ENCODE measurements around the gene PPP4R2.
"Not testable (repeated sequence)": the region's sequence is repeated elsewhere in the genome, so short reads cannot be mapped to it uniquely, and the experiment has no call there.

The PPP4R2 gene

DNA sequence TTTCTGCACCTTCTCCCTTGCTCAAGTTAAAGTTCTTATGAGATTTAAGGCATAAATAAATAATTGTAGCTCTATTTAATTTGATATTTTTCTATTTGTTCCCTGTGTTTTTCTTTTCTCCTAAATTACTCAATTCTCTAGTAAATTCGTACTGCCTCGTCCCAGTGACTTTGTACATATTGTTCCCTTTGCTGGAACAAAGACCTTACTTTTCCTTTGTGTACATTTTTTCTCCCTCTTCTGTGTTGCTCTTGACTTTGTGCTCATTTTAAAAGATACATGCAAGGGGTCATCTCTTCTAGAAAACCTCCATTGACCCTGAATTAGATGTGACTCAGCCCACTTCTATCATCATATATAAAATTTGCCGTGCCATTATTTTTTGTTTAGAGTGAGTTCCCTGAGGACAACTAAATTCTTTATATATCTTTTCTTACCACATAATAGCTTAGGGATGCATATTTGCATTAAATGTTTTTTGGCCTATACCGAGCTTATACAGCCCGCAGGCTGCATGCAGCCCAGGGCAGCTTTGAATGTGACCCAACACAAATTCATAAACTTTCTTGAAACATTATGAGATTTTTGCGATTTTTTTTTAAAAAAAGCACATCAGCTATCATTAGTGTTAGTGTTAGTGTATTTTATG lies 29.6 kb downstream of the PPP4R2 start:
- DNase-seq (ENCODE audit: low read depth, low spot score) = no peak

DNA sequence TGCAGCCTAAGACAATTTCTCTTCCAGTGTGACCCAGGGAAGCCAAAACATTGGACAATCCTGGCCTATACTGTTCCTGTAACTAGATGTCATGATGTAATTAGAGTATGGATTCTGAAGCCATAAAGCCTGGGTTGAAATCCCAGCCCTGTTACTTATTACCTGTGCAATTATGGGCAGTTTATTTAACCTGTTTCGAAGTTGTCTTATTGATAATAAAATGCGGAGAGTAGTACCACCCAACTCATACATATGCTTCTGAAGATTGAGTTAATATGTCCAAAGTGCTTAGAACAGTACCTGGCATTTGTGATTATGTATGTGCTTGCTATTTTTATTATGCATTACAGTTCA lies 30.1 kb downstream of the PPP4R2 start:
- no peak for DNase-seq (ENCODE audit: low read depth, low spot score)

- DNase-seq (ENCODE audit: low read depth, low spot score) = no peak
Observed at GRCh38 chr3:73028803-73029202, 32.2 kb downstream of the PPP4R2 start.

DNA sequence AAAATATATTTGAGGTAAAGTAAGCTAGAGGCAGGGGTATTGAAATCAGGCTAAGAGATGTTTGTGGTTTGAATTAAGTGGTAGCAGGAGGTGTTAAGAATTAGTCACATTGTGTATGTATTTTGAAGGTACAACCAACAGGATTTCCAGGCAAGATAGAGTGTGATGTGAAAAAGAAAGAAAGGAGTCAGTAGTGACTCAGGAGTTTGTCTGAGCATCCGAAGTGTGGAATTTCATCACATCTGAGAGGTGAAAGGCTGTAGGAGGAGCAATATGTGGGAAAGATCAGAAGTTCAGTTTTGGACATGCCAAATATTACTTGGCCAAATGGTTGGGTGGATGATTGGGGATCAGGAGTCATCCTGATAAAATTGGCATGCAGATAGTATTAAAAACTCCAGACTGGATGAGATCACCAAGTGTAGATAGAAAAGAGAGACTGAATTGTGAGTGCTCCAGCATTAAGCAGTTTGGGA lies 32.7 kb downstream of the PPP4R2 start:
- no peak for DNase-seq (ENCODE audit: low read depth, low spot score)

GRCh38 chr3:73030073-73030597 lies 33.5 kb downstream of the PPP4R2 start:
- DNase-seq (ENCODE audit: low read depth, low spot score) = no peak

DNA sequence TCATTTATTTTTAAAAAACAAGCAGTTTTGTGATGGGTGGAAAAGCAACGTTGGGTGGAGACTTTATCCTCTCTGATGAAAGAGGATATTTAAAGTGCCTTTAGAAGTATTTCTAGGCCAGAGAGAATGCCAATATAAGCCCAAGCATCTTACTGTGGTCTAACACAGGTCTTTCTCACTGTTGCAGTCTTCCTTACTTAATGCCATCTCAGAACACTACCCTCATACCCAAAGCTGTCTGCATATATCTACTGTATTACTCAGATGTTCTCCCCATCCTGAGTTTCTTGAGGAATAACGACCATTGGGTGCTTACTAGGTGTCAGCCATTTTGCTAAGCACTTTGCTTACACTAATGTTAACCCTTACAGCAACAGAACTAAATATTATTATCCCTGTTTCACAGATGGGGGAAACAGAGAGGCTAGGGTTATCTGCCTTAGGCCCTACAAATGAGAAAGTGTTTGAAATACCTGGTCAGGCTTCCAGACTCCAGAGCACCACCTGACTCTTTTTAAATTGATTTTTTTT lies 35.0 kb downstream of the PPP4R2 start:
- no peak for DNase-seq (ENCODE audit: low read depth, low spot score)

GRCh38 chr3:73036694-73037591 lies 40.3 kb downstream of the PPP4R2 start:
- peak; percentile 26 for DNase-seq (ENCODE audit: low read depth, low spot score)

DNA sequence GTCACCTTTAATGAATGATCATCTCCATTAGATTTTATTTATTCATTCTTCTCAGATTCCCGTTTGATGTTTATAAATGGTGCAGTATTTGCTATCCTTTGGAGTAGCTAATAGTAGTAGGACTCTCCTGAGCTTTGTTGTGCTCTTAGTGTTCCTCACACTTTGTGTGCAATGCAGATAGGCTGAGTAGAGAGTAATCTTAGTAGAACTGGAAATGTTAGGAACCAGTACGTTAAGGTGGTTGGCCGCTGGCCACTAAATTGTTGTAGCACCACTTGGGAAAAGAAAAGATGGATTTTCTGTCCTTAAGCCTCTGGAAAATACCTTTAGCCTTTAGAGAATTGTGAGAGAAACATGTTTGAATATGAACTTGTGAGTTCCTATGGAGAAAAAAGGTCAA lies 44.9 kb downstream of the PPP4R2 start:
- DNase-seq (ENCODE audit: low read depth, low spot score) = no peak

- no peak for DNase-seq (ENCODE audit: low read depth, low spot score)
Observed at GRCh38 chr3:73043414-73043813, 46.8 kb downstream of the PPP4R2 start.

GRCh38 chr3:73045391-73045790 lies 48.8 kb downstream of the PPP4R2 start:
- no peak for DNase-seq (ENCODE audit: low read depth, low spot score)

DNA sequence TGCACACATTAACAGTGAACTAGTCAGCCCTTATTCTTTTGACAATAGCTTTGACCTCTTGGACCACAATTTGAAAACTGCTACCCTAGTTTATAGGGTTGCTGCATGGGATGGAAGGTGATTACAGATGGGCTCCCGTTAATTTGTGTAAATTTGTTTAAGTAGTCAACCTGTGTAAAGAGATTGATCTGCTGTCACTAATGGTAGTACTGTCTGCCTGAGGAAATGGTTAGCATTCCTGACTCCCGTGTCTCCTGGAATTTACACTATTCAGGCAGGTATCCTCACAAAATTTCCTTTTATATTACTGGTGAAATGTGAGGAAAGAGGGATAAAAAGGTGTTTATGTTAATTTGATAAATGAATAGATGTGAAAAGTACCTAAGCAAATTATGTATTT lies 49.6 kb downstream of the PPP4R2 start:
- no peak for DNase-seq (ENCODE audit: low read depth, low spot score)

GRCh38 chr3:73049319-73049718 lies 52.7 kb downstream of the PPP4R2 start:
- no peak for DNase-seq (ENCODE audit: low read depth, low spot score)

DNA sequence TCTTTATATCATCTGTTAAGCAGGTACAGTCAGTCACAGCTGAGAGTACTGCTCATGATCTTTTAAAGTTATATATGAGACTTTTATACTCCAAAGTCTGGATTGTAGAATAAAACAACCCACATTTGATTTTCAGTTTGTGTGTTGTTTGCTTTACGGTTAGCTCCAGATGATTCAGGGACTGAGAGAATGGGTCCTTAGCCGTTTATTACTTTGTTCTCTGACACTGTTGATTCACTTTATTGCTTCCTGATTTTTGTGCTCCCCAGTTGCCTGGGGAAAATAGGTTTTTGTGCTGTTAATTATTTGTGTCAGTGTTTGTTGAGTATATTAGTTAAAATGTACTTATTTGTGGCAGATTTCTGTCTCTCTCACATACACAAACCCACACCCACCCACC lies 56.2 kb downstream of the PPP4R2 start:
- no peak for DNase-seq (ENCODE audit: low read depth, low spot score)

DNA sequence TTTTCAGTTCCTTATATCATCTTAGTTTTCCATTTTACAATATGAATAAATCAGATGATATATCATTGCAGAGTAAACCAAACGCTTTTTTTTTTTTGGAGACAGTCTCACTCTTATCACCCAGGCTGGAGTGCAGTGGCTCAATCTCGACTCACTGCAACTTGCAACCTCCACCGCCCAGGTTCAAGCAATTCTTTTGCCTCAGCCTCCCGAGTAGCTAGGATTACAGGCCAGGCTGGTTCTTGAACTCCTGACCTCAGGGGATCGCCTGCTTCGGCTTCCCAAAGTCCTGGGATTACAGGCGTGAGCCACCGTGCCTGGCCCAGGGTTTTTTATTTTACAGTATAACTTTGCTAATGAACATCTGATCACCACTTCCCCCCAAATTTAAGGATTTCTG lies 59.0 kb downstream of the PPP4R2 start:
- no peak for DNase-seq (ENCODE audit: low read depth, low spot score)

DNA sequence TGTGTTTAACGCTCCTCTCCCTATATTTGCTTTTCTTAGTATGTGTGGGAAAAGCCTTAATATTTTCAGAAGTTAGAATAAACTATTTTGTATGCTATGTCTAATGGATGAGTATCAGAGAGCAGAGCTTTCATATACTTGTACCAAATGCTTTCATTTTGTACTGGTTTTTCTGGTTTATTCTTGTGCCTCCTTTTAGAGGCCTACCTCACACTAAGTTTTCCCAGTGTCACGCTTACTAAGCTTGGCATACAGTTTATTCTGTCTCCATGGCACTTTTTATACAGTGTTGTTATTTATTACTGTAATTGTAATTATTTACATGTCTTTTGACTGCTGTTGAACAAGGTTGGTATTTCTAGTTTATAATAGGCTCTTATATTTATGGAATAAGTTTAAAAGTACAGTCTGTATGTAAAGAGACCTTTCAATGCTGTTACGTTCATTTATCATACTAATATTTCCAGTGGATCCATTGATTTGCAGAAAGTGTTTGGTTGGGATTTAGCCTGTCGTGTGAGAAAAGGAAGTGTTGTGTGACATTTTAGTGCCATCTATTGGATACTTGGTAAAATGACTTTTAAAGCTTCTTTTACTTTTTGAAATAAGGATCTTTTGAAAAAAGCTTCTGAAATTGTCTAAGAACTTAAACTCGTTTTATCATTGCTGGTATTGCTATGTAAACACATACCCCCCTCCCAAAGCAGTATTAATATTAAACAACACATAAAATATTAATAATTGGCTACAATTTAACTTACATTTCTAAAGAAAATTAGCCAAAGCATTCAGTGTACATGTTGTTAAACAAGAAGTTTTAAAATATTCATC lies 59.6 kb downstream of the PPP4R2 start:
- peak; percentile 33 for DNase-seq (ENCODE audit: low read depth, low spot score)

DNA sequence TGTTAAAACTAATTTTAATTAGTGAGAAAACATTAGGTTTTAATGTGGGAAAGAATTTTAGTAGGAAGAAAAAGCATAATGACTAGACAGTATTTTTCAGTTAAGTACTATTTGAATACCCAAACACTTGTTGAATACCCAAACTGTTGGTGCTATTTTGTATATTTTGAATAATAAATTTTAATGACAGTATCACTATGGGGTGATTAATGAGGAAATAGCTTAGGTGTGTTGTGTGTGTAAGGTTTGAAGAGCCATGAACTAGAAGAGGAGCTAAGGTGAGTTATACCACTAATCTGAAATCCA lies 60.2 kb downstream of the PPP4R2 start:
- DNase-seq (ENCODE audit: low read depth, low spot score) = no peak

DNA sequence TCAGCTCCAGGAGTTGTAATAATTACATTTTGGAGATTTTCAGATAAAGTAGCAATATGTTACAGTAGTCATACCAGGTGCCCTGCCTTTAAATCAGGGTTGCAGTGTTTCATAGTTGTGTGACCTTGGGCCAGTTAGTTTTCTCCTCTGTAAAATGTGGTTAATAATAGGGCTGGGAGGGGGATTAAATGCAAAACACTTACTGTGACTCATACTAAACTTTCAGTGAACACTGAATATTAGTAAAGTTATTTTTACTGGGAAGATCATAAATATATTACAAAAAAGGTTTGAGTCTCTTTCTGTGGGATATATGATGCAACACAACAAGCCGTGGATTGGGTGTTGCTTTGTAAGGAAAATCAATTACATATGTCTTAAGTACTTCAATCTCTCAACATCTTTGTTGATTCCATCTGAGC lies 63.7 kb downstream of the PPP4R2 start:
- DNase-seq (ENCODE audit: low read depth, low spot score) = no peak

DNA sequence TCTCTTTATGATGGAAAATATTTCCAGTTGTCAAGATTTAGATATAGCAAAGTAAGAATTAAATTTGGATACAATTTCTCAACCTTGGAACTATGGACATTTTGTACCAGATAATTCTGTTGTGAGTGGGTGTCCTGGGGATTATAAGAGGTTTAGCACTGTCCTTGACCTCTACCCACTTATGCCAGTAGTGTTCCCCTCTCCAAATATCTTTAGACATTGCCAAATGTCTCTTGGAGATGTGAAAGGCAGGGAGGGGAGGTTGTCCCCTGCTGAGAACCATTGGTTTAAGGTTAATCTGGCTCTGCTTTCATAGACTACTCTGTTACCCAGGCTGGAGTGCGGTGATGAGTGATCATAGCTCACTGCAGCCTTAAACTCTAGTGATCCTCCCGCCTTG lies 64.8 kb downstream of the PPP4R2 start, which contains the start of gene EBLN2:
Gene EBLN2, plus strand, starts transcription at position 244 of the 400 bp plus-strand sequence. CDS start 423 bp downstream, outside the sequence.
- no peak for DNase-seq (ENCODE audit: low read depth, low spot score)

DNA sequence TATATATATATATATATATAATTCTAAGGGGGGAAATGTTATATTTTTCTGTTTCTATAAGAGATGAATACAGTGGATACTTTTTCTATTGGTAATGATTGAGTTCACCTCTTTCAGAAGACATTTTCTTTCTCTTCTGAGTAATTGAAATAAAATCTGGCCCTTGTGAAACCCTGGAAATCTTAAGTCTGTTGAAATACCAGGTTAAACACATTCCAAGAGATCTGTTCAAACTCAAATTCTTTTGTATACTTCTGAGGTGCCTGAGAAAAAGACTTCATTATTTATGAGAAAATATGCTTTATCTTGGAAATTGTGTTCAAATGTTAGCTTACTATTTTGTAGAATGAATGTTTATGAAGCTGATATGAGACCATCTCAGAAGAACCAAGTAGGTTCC lies 69.6 kb downstream of the PPP4R2 start:
- DNase-seq (ENCODE audit: low read depth, low spot score) = not testable (repeated sequence)

DNA sequence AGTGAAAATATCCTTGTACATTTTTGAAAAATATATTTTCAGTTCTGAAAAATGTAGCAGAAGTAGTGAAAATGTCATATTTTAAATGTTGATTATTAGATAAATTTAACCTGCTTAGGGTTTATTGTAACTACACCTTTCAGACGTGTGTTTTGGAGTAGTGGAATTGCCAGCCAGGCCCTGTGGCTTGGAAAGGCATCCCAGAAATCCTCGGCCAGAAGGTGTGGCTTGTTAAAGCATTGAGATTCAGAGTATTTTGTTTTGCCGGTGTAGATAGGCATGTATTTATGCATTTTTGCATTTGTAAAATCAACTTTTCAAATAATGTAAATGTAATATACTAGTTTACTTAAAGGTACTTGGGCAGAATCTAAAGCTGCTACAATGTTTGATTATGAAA lies 71.8 kb downstream of the PPP4R2 start:
- DNase-seq (ENCODE audit: low read depth, low spot score) = no peak

DNA sequence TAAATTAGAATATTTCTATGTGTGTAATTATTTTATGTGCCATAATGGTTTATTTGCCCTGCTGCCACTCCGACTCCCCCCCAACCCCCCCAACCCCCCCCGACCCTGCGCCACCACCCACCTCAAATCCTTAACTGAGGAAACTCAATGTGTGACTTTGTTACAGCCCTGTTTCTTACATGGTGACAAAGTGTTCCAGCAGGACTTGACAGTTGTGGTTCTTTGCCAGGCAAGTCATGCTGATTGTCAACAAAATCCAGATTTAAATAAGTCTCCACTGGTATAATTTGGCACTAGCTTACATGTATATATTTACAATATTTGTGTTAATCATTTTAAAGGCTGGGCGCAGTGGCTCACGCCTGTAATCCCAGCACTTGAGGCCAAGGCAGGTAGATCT lies 72.6 kb downstream of the PPP4R2 start:
- DNase-seq (ENCODE audit: low read depth, low spot score) = no peak

Data from smooth muscle cell of the brain vasculature (primary cell).